ENCODE data around the gene SETD2.

The SETD2 gene

DNA sequence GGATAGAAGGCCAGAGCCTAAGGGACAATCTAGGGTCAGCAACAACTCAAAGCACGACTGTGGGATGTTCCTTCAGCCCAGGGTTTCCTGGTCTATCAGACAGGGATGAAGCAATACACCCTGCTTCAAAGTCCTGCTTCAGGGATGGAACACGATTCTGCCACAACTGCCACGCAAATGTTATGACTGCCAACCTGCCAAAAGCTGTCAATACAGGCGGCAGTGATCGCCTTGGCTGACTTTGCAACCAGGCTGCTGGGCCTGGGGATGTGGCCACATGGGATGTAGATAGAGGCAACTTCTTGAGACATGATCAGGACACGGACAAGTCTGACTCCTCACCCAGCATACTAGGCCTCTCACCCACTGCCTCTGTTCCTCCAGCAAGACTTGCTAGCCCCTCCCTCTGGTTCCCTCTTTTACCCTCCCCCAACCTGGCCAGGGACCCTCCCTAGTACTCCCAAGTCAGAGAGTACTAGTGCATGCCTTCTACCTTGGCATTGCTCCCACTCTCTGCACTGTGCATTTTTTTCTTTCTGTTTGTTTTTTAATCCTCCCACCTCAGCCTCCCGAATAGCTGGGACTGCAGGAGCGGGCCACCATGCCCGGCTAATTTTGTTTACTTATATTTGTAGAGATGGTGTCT lies 195.0 kb downstream of the SETD2 start:
- in situ Hi-C loops (cut with HindIII; ENCODE audit: low sequenced_read_pairs) = no loop called here

DNA sequence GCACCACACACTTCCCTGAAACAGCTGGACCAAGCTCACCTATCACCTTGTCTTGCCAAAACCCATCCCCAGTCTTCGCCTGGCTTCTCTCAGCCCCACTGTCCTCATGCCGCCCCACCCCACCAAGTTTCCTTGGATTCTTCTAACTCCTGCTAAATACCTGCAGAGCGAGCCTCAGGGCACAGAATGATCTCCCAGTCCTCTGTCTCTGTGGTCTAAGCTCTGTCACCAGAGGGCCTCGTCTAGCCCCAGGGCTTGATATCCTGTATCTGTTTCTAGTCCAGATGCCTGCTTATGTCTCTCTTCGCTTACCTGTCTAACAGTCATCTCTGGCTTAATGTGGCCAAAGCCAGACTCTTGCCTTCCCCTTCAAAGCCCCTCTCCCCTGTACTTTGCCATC lies 197.1 kb downstream of the SETD2 start:
- in situ Hi-C loops (cut with HindIII; ENCODE audit: low sequenced_read_pairs) = no loop called here
